Calu3 (cell line): Measurements from ENCODE around the gene RAB3C. TPM values are rescaled to one million over a fixed set of nuclear protein-coding genes. Genes with fewer than 3 reads are reported as not detected.
"Not testable (repeated sequence)": the region's sequence is repeated elsewhere in the genome, so short reads cannot be mapped to it uniquely, and the experiment has no call there.

Experiments
- BruUV-seq: library from RNA; stranded (reverse); fragments of 400-500 nt; replicated peaks from 2 replicates; lab custom pipeline; 2021; lab: Mats Ljungman, UMichigan
- CTCF ChIA-PET: fragments of 300-600 bp; sonication (Branson Sonifier 250); formaldehyde crosslinking; loops from one replicate; lab custom pipeline; 2022; ENCODE audit warnings: antibody characterized with exemption; lab: Charles Lee
- DNase-seq: peaks from one replicate; pipeline ENCODE4 v3.0.0; 2022
- H3K27ac Mint-ChIP-seq: one replicate; pipeline ENCODE4 v1.8.0; 2022; ENCODE audit warnings: mixed read lengths; ENCODE audit not compliant: unreplicated experiment
- H3K27me3 Mint-ChIP-seq: one replicate; pipeline ENCODE4 v1.8.0; 2022; ENCODE audit warnings: mixed read lengths; ENCODE audit not compliant: unreplicated experiment
- H3K36me3 Mint-ChIP-seq: one replicate; pipeline ENCODE4 v1.8.0; 2022; ENCODE audit warnings: mild to moderate bottlenecking, moderate library complexity, mixed read lengths; ENCODE audit not compliant: insufficient read depth, unreplicated experiment
- H3K4me1 Mint-ChIP-seq: one replicate; pipeline ENCODE4 v1.8.0; 2022; ENCODE audit warnings: mild to moderate bottlenecking, low read depth, mixed read lengths; ENCODE audit not compliant: unreplicated experiment
- H3K4me3 Mint-ChIP-seq: one replicate; pipeline ENCODE4 v1.8.0; 2022; ENCODE audit warnings: mild to moderate bottlenecking, low read depth, moderate library complexity, mixed read lengths; ENCODE audit not compliant: unreplicated experiment
- H3K9me3 Mint-ChIP-seq: one replicate; pipeline ENCODE4 v1.8.0; 2022; ENCODE audit warnings: low read depth, mixed read lengths; ENCODE audit not compliant: unreplicated experiment
- CTCF ChIP-seq: fragments of 200-600 bp; IDR thresholded peaks from one replicate; pipeline ENCODE4 v1.8.0; 2022; ENCODE audit warnings: antibody characterized with exemption; ENCODE audit not compliant: unreplicated experiment
- intact Hi-C: fragments of 100-400 bp; cut with micrococcal nuclease; formaldehyde crosslinking; loops from one replicate; pipeline ENCODE4 v1.10.0; 2022; ENCODE audit not compliant: unreplicated experiment
- total RNA-seq: library from RNA; stranded (reverse); gene quantifications from 2 replicates; pipeline ENCODE4 v1.2.3, GENCODE V29; 2022

RAB3C gene
- total RNA-seq, 1 experiment from 2014 or later: not detected

GRCh38 chr5:58703925-58704555, 121.2 kb downstream of the RAB3C start:
- H3K27ac Mint-ChIP-seq: no peak overlapping the region

GRCh38 chr5:58706736-58707135, 123.9 kb downstream of the RAB3C start:
- Mint-ChIP-seq H3K27ac (no peak overlapping the region), H3K36me3 (no peaks in the 10 kb centered on the region), H3K9me3 (no peaks in the 10 kb centered on the region), H3K4me1 (no peaks in the 10 kb centered on the region), H3K27me3 (peaks cover 45% of the 10 kb centered on the region), H3K4me3 (no peak overlapping the region)
- CTCF ChIA-PET: no interaction called here
- BruUV-seq: no TSS peak
- no peak for DNase-seq
- TF ChIP-seq CTCF: no peak
- intact Hi-C loops: no loop called here

More at GRCh38 chr5:58703925-58704555, 121.2 kb downstream of the RAB3C start:
- intact Hi-C loops: no loop called here
- no peak for DNase-seq
- no peaks in the 10 kb centered on the region for H3K4me1 Mint-ChIP-seq
- H3K9me3 Mint-ChIP-seq: no peaks in the 10 kb centered on the region
- no peaks in the 10 kb centered on the region for H3K36me3 Mint-ChIP-seq
- CTCF ChIA-PET: no interaction called here
- TF ChIP-seq CTCF: no peak
- H3K4me3 Mint-ChIP-seq: no peak overlapping the region
- peaks cover 54% of the 10 kb centered on the region for H3K27me3 Mint-ChIP-seq
- BruUV-seq: no TSS peak

- DNase-seq: no peak
- CTCF ChIA-PET: no interaction called here
- no TSS peak for BruUV-seq
- Mint-ChIP-seq H3K4me3 (no peak overlapping the region), H3K27me3 (peaks cover 34% of the 10 kb centered on the region), H3K27ac (no peak overlapping the region), H3K36me3 (no peaks in the 10 kb centered on the region), H3K4me1 (no peaks in the 10 kb centered on the region), H3K9me3 (no peaks in the 10 kb centered on the region)
- no peak for TF ChIP-seq CTCF
- intact Hi-C loops: no loop called here
These were observed 125.6 kb downstream of the RAB3C start for GRCh38 chr5:58708456-58708855.

GRCh38 chr5:58710425-58710824, 127.5 kb downstream of the RAB3C start:
- H3K4me1 Mint-ChIP-seq, intact Hi-C loops, BruUV-seq, H3K27ac Mint-ChIP-seq, H3K9me3 Mint-ChIP-seq, CTCF ChIA-PET, H3K36me3 Mint-ChIP-seq, H3K4me3 Mint-ChIP-seq, DNase-seq: not testable (repeated sequence)
- H3K27me3 Mint-ChIP-seq: peaks cover 48% of the 10 kb centered on the region

GRCh38 chr5:58710871-58711270, 128.0 kb downstream of the RAB3C start:
- CTCF ChIA-PET: no interaction called here
- DNase-seq: no peak
- H3K4me1 Mint-ChIP-seq: no peaks in the 10 kb centered on the region
- no peak overlapping the region for H3K4me3 Mint-ChIP-seq
- peaks cover 2% of the 10 kb centered on the region for H3K9me3 Mint-ChIP-seq
- intact Hi-C loops: no loop called here
- no peak for TF ChIP-seq CTCF
- peaks cover 48% of the 10 kb centered on the region for H3K27me3 Mint-ChIP-seq
- BruUV-seq: no TSS peak
- H3K27ac Mint-ChIP-seq: no peak overlapping the region
- H3K36me3 Mint-ChIP-seq: no peaks in the 10 kb centered on the region
